ENCODE results near the gene PSMB7. TPM values are rescaled to one million over a fixed set of nuclear protein-coding genes. Genes with fewer than 3 reads are reported as not detected.

PSMB7 gene
- total and polyA plus RNA-seq, 2 of the 13 experiments (the other 11 are each of a cell fraction or from before 2014, with no cell fraction given) = 259 to 291 TPM

DNA sequence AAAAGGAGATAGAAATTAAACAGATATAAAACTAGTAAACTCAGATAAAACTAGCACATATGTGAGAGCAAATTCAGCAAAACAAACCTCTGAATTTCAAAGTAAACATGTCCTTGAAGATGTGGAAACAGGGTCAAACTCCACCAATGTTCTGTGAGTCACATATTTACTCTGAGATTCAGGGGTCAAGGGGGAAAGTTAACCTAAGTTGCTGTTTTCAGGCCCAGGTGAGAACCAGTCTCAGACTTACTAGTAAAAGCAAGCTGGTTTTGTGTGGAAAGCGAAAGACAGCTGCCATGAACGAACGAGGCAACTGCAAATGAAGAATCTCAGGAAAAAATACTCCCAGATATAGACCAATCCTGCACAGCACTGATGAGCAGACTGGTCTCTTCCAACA is 29.0 kb downstream of the PSMB7 start (continued):
- TF ChIP-seq HHEX (CRISPR knock-in tag; IDR thresholded peaks at IDR 0.05) (peak; percentile 74), FOXP4 (CRISPR knock-in tag; IDR thresholded peaks at IDR 0.05) (peak; percentile 98), SALL2 (CRISPR knock-in tag; IDR thresholded peaks at IDR 0.05) (0 out of 2 replicates have a peak, but pooled peaks have one; percentile 54), ZFAT (CRISPR knock-in tag; conservative IDR thresholded peaks at IDR 0.05) (no peak), ERF (CRISPR knock-in tag; IDR thresholded peaks at IDR 0.05) (peak; percentile 82), JDP2 (CRISPR knock-in tag; IDR thresholded peaks at IDR 0.05; ENCODE audit: borderline replicate concordance) (no peak), YY1 (IDR thresholded peaks at IDR 0.05; ENCODE audit: insufficient read depth, insufficient replicate concordance, low read depth, low read length) (peak; percentile 40), HNRNPUL1 (IDR thresholded peaks at IDR 0.05; ENCODE audit: low read depth, low read length) (0 out of 2 replicates have a peak, but pooled peaks have one; percentile 45), ELF4 (CRISPR knock-in tag; IDR thresholded peaks at IDR 0.05; ENCODE audit: borderline replicate concordance) (0 out of 2 replicates have a peak, but pooled peaks have one; percentile 35), TEAD3 (CRISPR knock-in tag; optimal IDR thresholded peaks at IDR 0.05; ENCODE audit: borderline replicate concordance) (peak; percentile 83), ZNF703 (CRISPR knock-in tag; IDR thresholded peaks at IDR 0.05; ENCODE audit: borderline replicate concordance) (no peak), ZNF263 (CRISPR knock-in tag; IDR thresholded peaks at IDR 0.05) (no peak), ZNF337 (CRISPR knock-in tag; IDR thresholded peaks at IDR 0.05; ENCODE audit: borderline replicate concordance, low read depth) (no peak), SNAPC5 (CRISPR knock-in tag; IDR thresholded peaks at IDR 0.05; ENCODE audit: borderline replicate concordance) (no peak), AFF4 (CRISPR knock-in tag; IDR thresholded peaks at IDR 0.05) (no peak), ZNF382 (CRISPR knock-in tag; IDR thresholded peaks at IDR 0.05; ENCODE audit: borderline replicate concordance) (no peak), ZC3H4 (CRISPR knock-in tag; IDR thresholded peaks at IDR 0.05; ENCODE audit: borderline replicate concordance) (no peak)
- TF ChIP-seq, protein P1, sequence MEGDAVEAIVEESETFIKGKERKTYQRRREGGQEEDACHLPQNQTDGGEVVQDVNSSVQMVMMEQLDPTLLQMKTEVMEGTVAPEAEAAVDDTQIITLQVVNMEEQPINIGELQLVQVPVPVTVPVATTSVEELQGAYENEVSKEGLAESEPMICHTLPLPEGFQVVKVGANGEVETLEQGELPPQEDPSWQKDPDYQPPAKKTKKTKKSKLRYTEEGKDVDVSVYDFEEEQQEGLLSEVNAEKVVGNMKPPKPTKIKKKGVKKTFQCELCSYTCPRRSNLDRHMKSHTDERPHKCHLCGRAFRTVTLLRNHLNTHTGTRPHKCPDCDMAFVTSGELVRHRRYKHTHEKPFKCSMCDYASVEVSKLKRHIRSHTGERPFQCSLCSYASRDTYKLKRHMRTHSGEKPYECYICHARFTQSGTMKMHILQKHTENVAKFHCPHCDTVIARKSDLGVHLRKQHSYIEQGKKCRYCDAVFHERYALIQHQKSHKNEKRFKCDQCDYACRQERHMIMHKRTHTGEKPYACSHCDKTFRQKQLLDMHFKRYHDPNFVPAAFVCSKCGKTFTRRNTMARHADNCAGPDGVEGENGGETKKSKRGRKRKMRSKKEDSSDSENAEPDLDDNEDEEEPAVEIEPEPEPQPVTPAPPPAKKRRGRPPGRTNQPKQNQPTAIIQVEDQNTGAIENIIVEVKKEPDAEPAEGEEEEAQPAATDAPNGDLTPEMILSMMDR (CRISPR knock-in tag; IDR thresholded peaks at IDR 0.05) = 0 out of 2 replicates have a peak, but pooled peaks have one; percentile 6
- TF ChIP-seq, protein P2, sequence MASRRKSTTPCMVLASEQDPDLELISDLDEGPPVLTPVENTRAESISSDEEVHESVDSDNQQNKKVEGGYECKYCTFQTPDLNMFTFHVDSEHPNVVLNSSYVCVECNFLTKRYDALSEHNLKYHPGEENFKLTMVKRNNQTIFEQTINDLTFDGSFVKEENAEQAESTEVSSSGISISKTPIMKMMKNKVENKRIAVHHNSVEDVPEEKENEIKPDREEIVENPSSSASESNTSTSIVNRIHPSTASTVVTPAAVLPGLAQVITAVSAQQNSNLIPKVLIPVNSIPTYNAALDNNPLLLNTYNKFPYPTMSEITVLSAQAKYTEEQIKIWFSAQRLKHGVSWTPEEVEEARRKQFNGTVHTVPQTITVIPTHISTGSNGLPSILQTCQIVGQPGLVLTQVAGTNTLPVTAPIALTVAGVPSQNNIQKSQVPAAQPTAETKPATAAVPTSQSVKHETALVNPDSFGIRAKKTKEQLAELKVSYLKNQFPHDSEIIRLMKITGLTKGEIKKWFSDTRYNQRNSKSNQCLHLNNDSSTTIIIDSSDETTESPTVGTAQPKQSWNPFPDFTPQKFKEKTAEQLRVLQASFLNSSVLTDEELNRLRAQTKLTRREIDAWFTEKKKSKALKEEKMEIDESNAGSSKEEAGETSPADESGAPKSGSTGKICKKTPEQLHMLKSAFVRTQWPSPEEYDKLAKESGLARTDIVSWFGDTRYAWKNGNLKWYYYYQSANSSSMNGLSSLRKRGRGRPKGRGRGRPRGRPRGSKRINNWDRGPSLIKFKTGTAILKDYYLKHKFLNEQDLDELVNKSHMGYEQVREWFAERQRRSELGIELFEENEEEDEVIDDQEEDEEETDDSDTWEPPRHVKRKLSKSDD (CRISPR knock-in tag; IDR thresholded peaks at IDR 0.05; ENCODE audit: low read depth) = no peak
